ENCODE data around the gene MORC1.

- TF ChIP-seq CTCF (IDR thresholded peaks at IDR 0.05): no peak
- TF ChIP-seq POLR2A (IDR thresholded peaks at IDR 0.05): no peak
Measured at GRCh38 chr3:108940568-108941263, 177.2 kb downstream of the MORC1 start.
